Measurements from ENCODE around the gene C9orf152. TPM values are rescaled to one million over a fixed set of nuclear protein-coding genes. Genes with fewer than 3 reads are reported as not detected.

C9orf152 gene
- total and polyA plus RNA-seq, 9 of the 15 experiments (the other 6 are each of a cell fraction or from before 2014, with no cell fraction given), result not detected

DNA sequence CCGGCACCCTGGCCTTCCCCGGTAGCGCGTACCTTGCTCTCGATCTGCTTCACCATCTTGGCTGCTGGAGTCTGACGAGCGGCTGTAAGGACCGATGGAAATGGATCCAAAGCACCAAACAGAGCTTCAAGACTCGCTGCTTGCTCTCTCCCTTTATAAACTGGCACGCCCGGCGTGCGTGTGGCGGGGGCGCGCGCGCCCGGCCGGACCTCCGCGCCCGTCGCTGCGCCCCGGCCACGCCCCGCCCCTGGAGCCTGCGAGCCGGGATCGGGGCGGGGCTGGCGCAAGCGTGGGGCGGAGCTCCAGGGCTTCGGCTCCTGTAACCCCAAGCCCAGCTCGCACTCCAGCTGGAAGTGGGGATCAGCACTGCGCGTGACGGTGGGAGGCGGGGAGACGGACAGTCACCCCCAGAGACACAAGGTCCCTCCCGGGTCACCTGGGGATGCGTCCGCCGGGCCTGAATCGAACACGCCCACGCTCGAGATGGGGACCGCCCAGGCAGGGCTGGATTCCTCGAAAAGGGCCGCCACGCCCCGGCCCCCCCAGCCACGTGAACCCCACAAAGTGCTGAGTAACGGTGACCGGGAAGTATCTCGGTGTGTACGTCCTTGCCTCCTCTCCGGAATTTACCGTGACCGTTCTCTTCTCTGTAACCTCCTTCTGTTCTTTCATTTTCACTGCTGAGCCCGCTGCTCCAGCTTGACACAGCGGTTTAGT is 48.6 kb upstream of the C9orf152 start, which contains the start of gene TXN (continued):
- TF ChIP-seq, protein P1, sequence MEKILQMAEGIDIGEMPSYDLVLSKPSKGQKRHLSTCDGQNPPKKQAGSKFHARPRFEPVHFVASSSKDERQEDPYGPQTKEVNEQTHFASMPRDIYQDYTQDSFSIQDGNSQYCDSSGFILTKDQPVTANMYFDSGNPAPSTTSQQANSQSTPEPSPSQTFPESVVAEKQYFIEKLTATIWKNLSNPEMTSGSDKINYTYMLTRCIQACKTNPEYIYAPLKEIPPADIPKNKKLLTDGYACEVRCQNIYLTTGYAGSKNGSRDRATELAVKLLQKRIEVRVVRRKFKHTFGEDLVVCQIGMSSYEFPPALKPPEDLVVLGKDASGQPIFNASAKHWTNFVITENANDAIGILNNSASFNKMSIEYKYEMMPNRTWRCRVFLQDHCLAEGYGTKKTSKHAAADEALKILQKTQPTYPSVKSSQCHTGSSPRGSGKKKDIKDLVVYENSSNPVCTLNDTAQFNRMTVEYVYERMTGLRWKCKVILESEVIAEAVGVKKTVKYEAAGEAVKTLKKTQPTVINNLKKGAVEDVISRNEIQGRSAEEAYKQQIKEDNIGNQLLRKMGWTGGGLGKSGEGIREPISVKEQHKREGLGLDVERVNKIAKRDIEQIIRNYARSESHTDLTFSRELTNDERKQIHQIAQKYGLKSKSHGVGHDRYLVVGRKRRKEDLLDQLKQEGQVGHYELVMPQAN (IDR thresholded peaks at IDR 0.05; ENCODE audit: borderline replicate concordance), result peak; percentile 75; the same call in 1 of the 2 replicates
- TF ChIP-seq ARID2 (IDR thresholded peaks at IDR 0.05), result no peak
- no peak for TF ChIP-seq MED1 (CRISPR knock-in tag; IDR thresholded peaks at IDR 0.05; ENCODE audit: borderline replicate concordance)
- TF ChIP-seq, protein P2, sequence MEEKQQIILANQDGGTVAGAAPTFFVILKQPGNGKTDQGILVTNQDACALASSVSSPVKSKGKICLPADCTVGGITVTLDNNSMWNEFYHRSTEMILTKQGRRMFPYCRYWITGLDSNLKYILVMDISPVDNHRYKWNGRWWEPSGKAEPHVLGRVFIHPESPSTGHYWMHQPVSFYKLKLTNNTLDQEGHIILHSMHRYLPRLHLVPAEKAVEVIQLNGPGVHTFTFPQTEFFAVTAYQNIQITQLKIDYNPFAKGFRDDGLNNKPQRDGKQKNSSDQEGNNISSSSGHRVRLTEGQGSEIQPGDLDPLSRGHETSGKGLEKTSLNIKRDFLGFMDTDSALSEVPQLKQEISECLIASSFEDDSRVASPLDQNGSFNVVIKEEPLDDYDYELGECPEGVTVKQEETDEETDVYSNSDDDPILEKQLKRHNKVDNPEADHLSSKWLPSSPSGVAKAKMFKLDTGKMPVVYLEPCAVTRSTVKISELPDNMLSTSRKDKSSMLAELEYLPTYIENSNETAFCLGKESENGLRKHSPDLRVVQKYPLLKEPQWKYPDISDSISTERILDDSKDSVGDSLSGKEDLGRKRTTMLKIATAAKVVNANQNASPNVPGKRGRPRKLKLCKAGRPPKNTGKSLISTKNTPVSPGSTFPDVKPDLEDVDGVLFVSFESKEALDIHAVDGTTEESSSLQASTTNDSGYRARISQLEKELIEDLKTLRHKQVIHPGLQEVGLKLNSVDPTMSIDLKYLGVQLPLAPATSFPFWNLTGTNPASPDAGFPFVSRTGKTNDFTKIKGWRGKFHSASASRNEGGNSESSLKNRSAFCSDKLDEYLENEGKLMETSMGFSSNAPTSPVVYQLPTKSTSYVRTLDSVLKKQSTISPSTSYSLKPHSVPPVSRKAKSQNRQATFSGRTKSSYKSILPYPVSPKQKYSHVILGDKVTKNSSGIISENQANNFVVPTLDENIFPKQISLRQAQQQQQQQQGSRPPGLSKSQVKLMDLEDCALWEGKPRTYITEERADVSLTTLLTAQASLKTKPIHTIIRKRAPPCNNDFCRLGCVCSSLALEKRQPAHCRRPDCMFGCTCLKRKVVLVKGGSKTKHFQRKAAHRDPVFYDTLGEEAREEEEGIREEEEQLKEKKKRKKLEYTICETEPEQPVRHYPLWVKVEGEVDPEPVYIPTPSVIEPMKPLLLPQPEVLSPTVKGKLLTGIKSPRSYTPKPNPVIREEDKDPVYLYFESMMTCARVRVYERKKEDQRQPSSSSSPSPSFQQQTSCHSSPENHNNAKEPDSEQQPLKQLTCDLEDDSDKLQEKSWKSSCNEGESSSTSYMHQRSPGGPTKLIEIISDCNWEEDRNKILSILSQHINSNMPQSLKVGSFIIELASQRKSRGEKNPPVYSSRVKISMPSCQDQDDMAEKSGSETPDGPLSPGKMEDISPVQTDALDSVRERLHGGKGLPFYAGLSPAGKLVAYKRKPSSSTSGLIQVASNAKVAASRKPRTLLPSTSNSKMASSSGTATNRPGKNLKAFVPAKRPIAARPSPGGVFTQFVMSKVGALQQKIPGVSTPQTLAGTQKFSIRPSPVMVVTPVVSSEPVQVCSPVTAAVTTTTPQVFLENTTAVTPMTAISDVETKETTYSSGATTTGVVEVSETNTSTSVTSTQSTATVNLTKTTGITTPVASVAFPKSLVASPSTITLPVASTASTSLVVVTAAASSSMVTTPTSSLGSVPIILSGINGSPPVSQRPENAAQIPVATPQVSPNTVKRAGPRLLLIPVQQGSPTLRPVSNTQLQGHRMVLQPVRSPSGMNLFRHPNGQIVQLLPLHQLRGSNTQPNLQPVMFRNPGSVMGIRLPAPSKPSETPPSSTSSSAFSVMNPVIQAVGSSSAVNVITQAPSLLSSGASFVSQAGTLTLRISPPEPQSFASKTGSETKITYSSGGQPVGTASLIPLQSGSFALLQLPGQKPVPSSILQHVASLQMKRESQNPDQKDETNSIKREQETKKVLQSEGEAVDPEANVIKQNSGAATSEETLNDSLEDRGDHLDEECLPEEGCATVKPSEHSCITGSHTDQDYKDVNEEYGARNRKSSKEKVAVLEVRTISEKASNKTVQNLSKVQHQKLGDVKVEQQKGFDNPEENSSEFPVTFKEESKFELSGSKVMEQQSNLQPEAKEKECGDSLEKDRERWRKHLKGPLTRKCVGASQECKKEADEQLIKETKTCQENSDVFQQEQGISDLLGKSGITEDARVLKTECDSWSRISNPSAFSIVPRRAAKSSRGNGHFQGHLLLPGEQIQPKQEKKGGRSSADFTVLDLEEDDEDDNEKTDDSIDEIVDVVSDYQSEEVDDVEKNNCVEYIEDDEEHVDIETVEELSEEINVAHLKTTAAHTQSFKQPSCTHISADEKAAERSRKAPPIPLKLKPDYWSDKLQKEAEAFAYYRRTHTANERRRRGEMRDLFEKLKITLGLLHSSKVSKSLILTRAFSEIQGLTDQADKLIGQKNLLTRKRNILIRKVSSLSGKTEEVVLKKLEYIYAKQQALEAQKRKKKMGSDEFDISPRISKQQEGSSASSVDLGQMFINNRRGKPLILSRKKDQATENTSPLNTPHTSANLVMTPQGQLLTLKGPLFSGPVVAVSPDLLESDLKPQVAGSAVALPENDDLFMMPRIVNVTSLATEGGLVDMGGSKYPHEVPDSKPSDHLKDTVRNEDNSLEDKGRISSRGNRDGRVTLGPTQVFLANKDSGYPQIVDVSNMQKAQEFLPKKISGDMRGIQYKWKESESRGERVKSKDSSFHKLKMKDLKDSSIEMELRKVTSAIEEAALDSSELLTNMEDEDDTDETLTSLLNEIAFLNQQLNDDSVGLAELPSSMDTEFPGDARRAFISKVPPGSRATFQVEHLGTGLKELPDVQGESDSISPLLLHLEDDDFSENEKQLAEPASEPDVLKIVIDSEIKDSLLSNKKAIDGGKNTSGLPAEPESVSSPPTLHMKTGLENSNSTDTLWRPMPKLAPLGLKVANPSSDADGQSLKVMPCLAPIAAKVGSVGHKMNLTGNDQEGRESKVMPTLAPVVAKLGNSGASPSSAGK (IDR thresholded peaks at IDR 0.05), result peak; percentile 87
- TF ChIP-seq, protein P3, sequence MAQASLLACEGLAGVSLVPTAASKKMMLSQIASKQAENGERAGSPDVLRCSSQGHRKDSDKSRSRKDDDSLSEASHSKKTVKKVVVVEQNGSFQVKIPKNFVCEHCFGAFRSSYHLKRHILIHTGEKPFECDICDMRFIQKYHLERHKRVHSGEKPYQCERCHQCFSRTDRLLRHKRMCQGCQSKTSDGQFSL (CRISPR knock-in tag; IDR thresholded peaks at IDR 0.05), result peak; percentile 95
- TF ChIP-seq, protein P3 (tag; IDR thresholded peaks at IDR 0.05), result peak in 1 of 2 experiments; percentile 94; a peak in 2 of 4 replicates
- no peak for TF ChIP-seq ZNF184 (CRISPR knock-in tag; IDR thresholded peaks at IDR 0.05)
- peak; percentile 51; the same call in 1 of the 2 replicates for TF ChIP-seq RB1 (IDR thresholded peaks at IDR 0.05; ENCODE audit: low read depth)
- TF ChIP-seq RNF2 (IDR thresholded peaks at IDR 0.05), result peak; percentile 71
- TF ChIP-seq WHSC1 (IDR thresholded peaks at IDR 0.05; ENCODE audit: low read length), result no peak
- peak; percentile 89 for TF ChIP-seq MAFF (IDR thresholded peaks at IDR 0.05; ENCODE audit: low read length)
- TF ChIP-seq, protein P4, sequence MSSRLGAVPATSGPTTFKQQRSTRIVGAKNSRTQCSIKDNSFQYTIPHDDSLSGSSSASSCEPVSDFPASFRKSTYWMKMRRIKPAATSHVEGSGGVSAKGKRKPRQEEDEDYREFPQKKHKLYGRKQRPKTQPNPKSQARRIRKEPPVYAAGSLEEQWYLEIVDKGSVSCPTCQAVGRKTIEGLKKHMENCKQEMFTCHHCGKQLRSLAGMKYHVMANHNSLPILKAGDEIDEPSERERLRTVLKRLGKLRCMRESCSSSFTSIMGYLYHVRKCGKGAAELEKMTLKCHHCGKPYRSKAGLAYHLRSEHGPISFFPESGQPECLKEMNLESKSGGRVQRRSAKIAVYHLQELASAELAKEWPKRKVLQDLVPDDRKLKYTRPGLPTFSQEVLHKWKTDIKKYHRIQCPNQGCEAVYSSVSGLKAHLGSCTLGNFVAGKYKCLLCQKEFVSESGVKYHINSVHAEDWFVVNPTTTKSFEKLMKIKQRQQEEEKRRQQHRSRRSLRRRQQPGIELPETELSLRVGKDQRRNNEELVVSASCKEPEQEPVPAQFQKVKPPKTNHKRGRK (tag; IDR thresholded peaks at IDR 0.05), result no peak

Data from K562 (cell line).